HG02642 (cell line): ENCODE results near the gene WDR91.

ENCODE experiments used
- ATAC-seq: cut with Tn5 transposase; IDR thresholded peaks from one replicate; pipeline ENCODE4 v1.9.1; 2021; ENCODE audit warnings: mild to moderate bottlenecking; ENCODE audit not compliant: unreplicated experiment, poor library complexity

WDR91 gene

GRCh38 chr7:135166338-135166990 is 44.9 kb downstream of the WDR91 start:
- no peak for ATAC-seq

GRCh38 chr7:135165862-135166261 is 45.5 kb downstream of the WDR91 start:
- no peak for ATAC-seq

- no peak for ATAC-seq
Observed at GRCh38 chr7:135164357-135165061, 46.8 kb downstream of the WDR91 start.

- ATAC-seq, result no peak
Observed at GRCh38 chr7:135162382-135163001, 48.8 kb downstream of the WDR91 start.

GRCh38 chr7:135161669-135162068 is 49.7 kb downstream of the WDR91 start:
- ATAC-seq, result no peak

- no peak for ATAC-seq
Observed at GRCh38 chr7:135160858-135161653, 50.3 kb downstream of the WDR91 start.

GRCh38 chr7:135160098-135160857 is 51.0 kb downstream of the WDR91 start:
- no peak for ATAC-seq

GRCh38 chr7:135159359-135160085 is 51.8 kb downstream of the WDR91 start:
- ATAC-seq, result no peak

GRCh38 chr7:135158874-135159273 is 52.5 kb downstream of the WDR91 start:
- ATAC-seq, result no peak

- no peak for ATAC-seq
Observed at GRCh38 chr7:135158141-135158655, 53.1 kb downstream of the WDR91 start.

GRCh38 chr7:135156290-135156689 is 55.0 kb downstream of the WDR91 start:
- no peak for ATAC-seq

GRCh38 chr7:135154734-135155133 is 56.6 kb downstream of the WDR91 start:
- ATAC-seq, result no peak

GRCh38 chr7:135152442-135152841 is 58.9 kb downstream of the WDR91 start:
- no peak for ATAC-seq

GRCh38 chr7:135151533-135151932 is 59.8 kb downstream of the WDR91 start:
- ATAC-seq, result no peak

- ATAC-seq, result no peak
Observed at GRCh38 chr7:135151132-135151531, 60.2 kb downstream of the WDR91 start.

GRCh38 chr7:135150072-135150782 is 61.1 kb downstream of the WDR91 start:
- ATAC-seq, result no peak

GRCh38 chr7:135147899-135148721 is 63.2 kb downstream of the WDR91 start, which contains the start of gene TMEM140:
Gene TMEM140 (plus strand): TSS chr7:135148072. CDS start chr7:135164442, 16,370 bp downstream.
- peak; percentile 74 for ATAC-seq
